ENCODE measurements around the gene COP1. TPM values are rescaled to one million over a fixed set of nuclear protein-coding genes. Genes with fewer than 3 reads are reported as not detected.

COP1 gene
- total RNA-seq, 1 experiment from 2014 or later, result 33.1 TPM

DNA sequence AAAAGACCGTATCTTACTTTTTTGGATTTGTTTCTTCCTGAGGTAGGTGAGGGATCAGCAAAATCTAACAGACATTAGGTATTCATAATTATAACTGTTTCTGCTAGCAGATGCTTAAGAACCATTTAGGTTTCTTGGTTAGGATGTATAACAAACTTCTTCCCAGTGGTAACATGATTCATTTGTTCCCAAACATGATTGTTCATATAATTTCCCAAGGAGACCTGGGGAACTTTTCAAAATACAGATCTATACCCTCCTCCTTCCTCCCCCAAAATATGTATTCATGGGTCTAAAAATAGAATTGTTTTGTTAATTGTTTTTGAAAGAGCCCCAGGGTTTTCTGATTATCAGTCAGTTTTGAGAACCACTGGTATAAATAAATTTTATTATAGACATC is 228.2 kb downstream of the COP1 start:
- no peak overlapping the region for H3K4me2 ChIP-seq (ENCODE audit: low read length)
- no peaks in the 10 kb centered on the region for H3K79me2 ChIP-seq (ENCODE audit: insufficient read depth, low read length)
- POLR2A ChIA-PET, result no interaction called here
- no peak overlapping the region for H3K9ac ChIP-seq (ENCODE audit: low read length)
- no peak for TF ChIP-seq POLR2A (IDR thresholded peaks at IDR 0.05; ENCODE audit: borderline replicate concordance, extremely low read depth, insufficient read depth, insufficient read length)
- TF ChIP-seq EGR1 (IDR thresholded peaks at IDR 0.05; ENCODE audit: low read depth), result no peak
- TF ChIP-seq JUND (IDR thresholded peaks at IDR 0.05), result no peak
- TF ChIP-seq, protein P1, sequence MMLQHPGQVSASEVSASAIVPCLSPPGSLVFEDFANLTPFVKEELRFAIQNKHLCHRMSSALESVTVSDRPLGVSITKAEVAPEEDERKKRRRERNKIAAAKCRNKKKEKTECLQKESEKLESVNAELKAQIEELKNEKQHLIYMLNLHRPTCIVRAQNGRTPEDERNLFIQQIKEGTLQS (IDR thresholded peaks at IDR 0.05), result no peak
- no peak for TF ChIP-seq POLR2AphosphoS5 (IDR thresholded peaks at IDR 0.05; ENCODE audit: low read depth, low read length)
- TF ChIP-seq SRF (IDR thresholded peaks at IDR 0.05; ENCODE audit: low read depth), result no peak
- TF ChIP-seq, protein P2, sequence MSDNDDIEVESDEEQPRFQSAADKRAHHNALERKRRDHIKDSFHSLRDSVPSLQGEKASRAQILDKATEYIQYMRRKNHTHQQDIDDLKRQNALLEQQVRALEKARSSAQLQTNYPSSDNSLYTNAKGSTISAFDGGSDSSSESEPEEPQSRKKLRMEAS (IDR thresholded peaks at IDR 0.05), result no peak
- no peak for TF ChIP-seq ELF1 (IDR thresholded peaks at IDR 0.05; ENCODE audit: borderline replicate concordance, low read depth)
- TF ChIP-seq, protein P3, sequence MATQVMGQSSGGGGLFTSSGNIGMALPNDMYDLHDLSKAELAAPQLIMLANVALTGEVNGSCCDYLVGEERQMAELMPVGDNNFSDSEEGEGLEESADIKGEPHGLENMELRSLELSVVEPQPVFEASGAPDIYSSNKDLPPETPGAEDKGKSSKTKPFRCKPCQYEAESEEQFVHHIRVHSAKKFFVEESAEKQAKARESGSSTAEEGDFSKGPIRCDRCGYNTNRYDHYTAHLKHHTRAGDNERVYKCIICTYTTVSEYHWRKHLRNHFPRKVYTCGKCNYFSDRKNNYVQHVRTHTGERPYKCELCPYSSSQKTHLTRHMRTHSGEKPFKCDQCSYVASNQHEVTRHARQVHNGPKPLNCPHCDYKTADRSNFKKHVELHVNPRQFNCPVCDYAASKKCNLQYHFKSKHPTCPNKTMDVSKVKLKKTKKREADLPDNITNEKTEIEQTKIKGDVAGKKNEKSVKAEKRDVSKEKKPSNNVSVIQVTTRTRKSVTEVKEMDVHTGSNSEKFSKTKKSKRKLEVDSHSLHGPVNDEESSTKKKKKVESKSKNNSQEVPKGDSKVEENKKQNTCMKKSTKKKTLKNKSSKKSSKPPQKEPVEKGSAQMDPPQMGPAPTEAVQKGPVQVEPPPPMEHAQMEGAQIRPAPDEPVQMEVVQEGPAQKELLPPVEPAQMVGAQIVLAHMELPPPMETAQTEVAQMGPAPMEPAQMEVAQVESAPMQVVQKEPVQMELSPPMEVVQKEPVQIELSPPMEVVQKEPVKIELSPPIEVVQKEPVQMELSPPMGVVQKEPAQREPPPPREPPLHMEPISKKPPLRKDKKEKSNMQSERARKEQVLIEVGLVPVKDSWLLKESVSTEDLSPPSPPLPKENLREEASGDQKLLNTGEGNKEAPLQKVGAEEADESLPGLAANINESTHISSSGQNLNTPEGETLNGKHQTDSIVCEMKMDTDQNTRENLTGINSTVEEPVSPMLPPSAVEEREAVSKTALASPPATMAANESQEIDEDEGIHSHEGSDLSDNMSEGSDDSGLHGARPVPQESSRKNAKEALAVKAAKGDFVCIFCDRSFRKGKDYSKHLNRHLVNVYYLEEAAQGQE (IDR thresholded peaks at IDR 0.05; ENCODE audit: low read depth), result no peak
- TF ChIP-seq SIN3A (IDR thresholded peaks at IDR 0.05; ENCODE audit: low read depth), result no peak
- H3K4me1 ChIP-seq (ENCODE audit: control insufficient read depth in 1 of 2, insufficient read depth in 2 of 2, low read length in 2 of 2), result no peaks in the 10 kb centered on the region
- CTCF ChIA-PET, result no interaction called here
- intact Hi-C loops (cut with micrococcal nuclease), result no loop called here
- BruUV-seq (replicated peaks), result no TSS peak
- H3K4me3 ChIP-seq (replicated peaks in 1 of 2; ENCODE audit: low read depth in 1 of 2, low read length in 2 of 2), result no peak overlapping the region
- no peaks in the 10 kb centered on the region for H3K9me2 ChIP-seq (ENCODE audit: insufficient read depth)
- H4K20me1 ChIP-seq (ENCODE audit: insufficient read depth), result no peaks in the 10 kb centered on the region
- H2AFZ ChIP-seq (ENCODE audit: low read depth, low read length, poor library complexity, severe bottlenecking), result no peak overlapping the region
- H3K27me3 ChIP-seq (ENCODE audit: insufficient read depth, low read length), result no peaks in the 10 kb centered on the region
- DNase-seq (ENCODE audit: low read depth, low spot score), result no peak
- no peak for ATAC-seq
- H3K36me3 ChIP-seq (ENCODE audit: control insufficient read depth in 1 of 2, insufficient read depth in 2 of 2, low read length in 2 of 2), result peaks cover 0 to under 1% of the 10 kb centered on the region in 2 experiments; a peak in 1 of 4 replicates
- peaks cover 0 to under 1% of the 10 kb centered on the region in 2 experiments; a peak in 2 of 4 replicates for H3K9me3 ChIP-seq (ENCODE audit: control insufficient read depth in 1 of 2, insufficient read depth in 1 of 2, low read depth in 1 of 2, low read length in 2 of 2)
- RAD21 ChIA-PET (ENCODE audit: low non-redundant PET in 1 of 2, low total read pairs in 2 of 2, uncharacterized antibody in 2 of 2, unreplicated experiment in 2 of 2), result no interaction called here
- no peak overlapping the region for H3K27ac ChIP-seq (ENCODE audit: low read depth, low read length)

Measured in HCT116 (cell line).